Mesenchymal stem cell (in vitro differentiated cells and primary cell): ENCODE measurements around the gene MYADM.

Experiments
- DNase-seq: peaks from one replicate; pipeline ENCODE4 v3.0.0-alpha.2; 2013
- H2AFZ ChIP-seq: one replicate; pipeline ENCODE4 v1.6.1; 2013; ENCODE audit warnings: low read depth, mild to moderate bottlenecking, control low read depth, inconsistent platforms, low read length, moderate library complexity
- H2AK5ac ChIP-seq: 2 replicates; pipeline ENCODE4 v1.6.1; 2013; ENCODE audit warnings: low read length, moderate library complexity, mild to moderate bottlenecking, inconsistent platforms; ENCODE audit not compliant: severe bottlenecking
- H2BK120ac ChIP-seq: one replicate; pipeline ENCODE4 v1.6.1; 2013; ENCODE audit warnings: low read depth, mild to moderate bottlenecking, inconsistent platforms, low read length, moderate library complexity
- H2BK12ac ChIP-seq, 2 experiments: one replicate each; pipeline ENCODE4 v1.6.1; 2013; ENCODE audit warnings: inconsistent platforms in 2 of 2, low read length in 2 of 2, mild to moderate bottlenecking in 2 of 2, moderate library complexity in 2 of 2, control low read depth in 1 of 2
- H2BK15ac ChIP-seq: one replicate; pipeline ENCODE4 v1.6.1; 2013; ENCODE audit warnings: mild to moderate bottlenecking, low read depth, inconsistent platforms; ENCODE audit not compliant: poor library complexity, severe bottlenecking
- H2BK5ac ChIP-seq: 2 replicates; pipeline ENCODE4 v1.6.1; 2013; ENCODE audit warnings: low read depth, mild to moderate bottlenecking, low read length, control low read depth, inconsistent platforms; ENCODE audit not compliant: poor library complexity, severe bottlenecking
- H3K14ac ChIP-seq, 2 experiments: one replicate each; pipeline ENCODE4 v1.6.1; 2013; ENCODE audit warnings: inconsistent platforms in 2 of 2, low read length in 2 of 2, control low read depth in 1 of 2, mild to moderate bottlenecking in 1 of 2, moderate library complexity in 1 of 2
- H3K18ac ChIP-seq, 2 experiments: one replicate each; pipeline ENCODE4 v1.6.1; 2013; ENCODE audit warnings: inconsistent platforms in 2 of 2, low read length in 2 of 2, control low read depth in 1 of 2, low read depth in 1 of 2, mild to moderate bottlenecking in 1 of 2
- H3K23ac ChIP-seq, 2 experiments: one replicate each; pipeline ENCODE4 v1.6.1; 2013; ENCODE audit warnings: inconsistent platforms in 2 of 2, low read length in 2 of 2, mild to moderate bottlenecking in 2 of 2, moderate library complexity in 2 of 2, control low read depth in 1 of 2
- H3K27ac ChIP-seq: 2 replicates; pipeline ENCODE4 v1.5.1; 2013; ENCODE audit warnings: mild to moderate bottlenecking, moderate library complexity, low read length, control low read depth, inconsistent platforms; ENCODE audit not compliant: poor library complexity, severe bottlenecking
- H3K27me3 ChIP-seq, 2 experiments: 2 replicates each; pipeline versions ENCODE4 v1.6.1 to v1.7.0; 2013; ENCODE audit warnings: low read length in 2 of 2, mild to moderate bottlenecking in 2 of 2, moderate library complexity in 2 of 2, control low read depth in 1 of 2, inconsistent platforms in 1 of 2; ENCODE audit not compliant: control insufficient read depth in 1 of 2, insufficient read depth in 1 of 2
- H3K36me3 ChIP-seq, 2 experiments: 2 replicates each; pipeline versions ENCODE4 v1.6.1 to v1.7.0; 2013; ENCODE audit warnings: low read length in 2 of 2, control low read depth in 1 of 2, inconsistent platforms in 1 of 2, low read depth in 1 of 2, mild to moderate bottlenecking in 1 of 2; ENCODE audit not compliant: insufficient read depth in 2 of 2, control insufficient read depth in 1 of 2
- H3K4ac ChIP-seq, 2 experiments: one replicate each; pipeline ENCODE4 v1.6.1; 2013; ENCODE audit warnings: inconsistent platforms in 2 of 2, low read length in 2 of 2, mild to moderate bottlenecking in 2 of 2, moderate library complexity in 2 of 2, control low read depth in 1 of 2, low read depth in 1 of 2
- H3K4me1 ChIP-seq: 2 replicates; pipeline ENCODE4 v1.6.1; 2013; ENCODE audit warnings: low read depth, low read length, control low read depth; ENCODE audit not compliant: control insufficient read depth, insufficient read depth
- H3K4me2 ChIP-seq: 2 replicates; pipeline ENCODE4 v1.6.1; 2013; ENCODE audit warnings: low read length, mild to moderate bottlenecking, inconsistent platforms; ENCODE audit not compliant: poor library complexity, severe bottlenecking
- H3K4me3 ChIP-seq, 2 experiments: 2 replicates each; pipeline versions ENCODE4 v1.5.1 to v1.7.0; 2013; ENCODE audit warnings: low read length in 2 of 2, mild to moderate bottlenecking in 2 of 2, control low read depth in 1 of 2, low read depth in 1 of 2; ENCODE audit not compliant: insufficient read depth in 1 of 2
- H3K79me1 ChIP-seq: replicated peaks from 2 replicates; pipeline ENCODE4 v1.6.1; 2013; ENCODE audit warnings: mild to moderate bottlenecking, control low read depth, low read length, inconsistent platforms; ENCODE audit not compliant: poor library complexity, severe bottlenecking
- H3K9ac ChIP-seq: 2 replicates; pipeline ENCODE4 v1.7.0; 2013; ENCODE audit warnings: mild to moderate bottlenecking, low read length, moderate library complexity
- H3K9me3 ChIP-seq: 2 replicates; pipeline ENCODE4 v1.7.0; 2013; ENCODE audit warnings: mild to moderate bottlenecking, low read length; ENCODE audit not compliant: control insufficient read depth
- H4K8ac ChIP-seq: one replicate; pipeline ENCODE4 v1.6.1; 2013; ENCODE audit warnings: inconsistent platforms, mild to moderate bottlenecking, low read length, moderate library complexity
- H4K91ac ChIP-seq: one replicate; pipeline ENCODE4 v1.6.1; 2013; ENCODE audit warnings: mild to moderate bottlenecking, low read length, inconsistent platforms
- WGBS: methylation state at CpG from one replicate; pipeline ENCODE4 v1.1.7; 2013; ENCODE audit warnings: mixed read lengths; 5-methylcytosine and 5-hydroxymethylcytosine counted together

MYADM gene

DNA sequence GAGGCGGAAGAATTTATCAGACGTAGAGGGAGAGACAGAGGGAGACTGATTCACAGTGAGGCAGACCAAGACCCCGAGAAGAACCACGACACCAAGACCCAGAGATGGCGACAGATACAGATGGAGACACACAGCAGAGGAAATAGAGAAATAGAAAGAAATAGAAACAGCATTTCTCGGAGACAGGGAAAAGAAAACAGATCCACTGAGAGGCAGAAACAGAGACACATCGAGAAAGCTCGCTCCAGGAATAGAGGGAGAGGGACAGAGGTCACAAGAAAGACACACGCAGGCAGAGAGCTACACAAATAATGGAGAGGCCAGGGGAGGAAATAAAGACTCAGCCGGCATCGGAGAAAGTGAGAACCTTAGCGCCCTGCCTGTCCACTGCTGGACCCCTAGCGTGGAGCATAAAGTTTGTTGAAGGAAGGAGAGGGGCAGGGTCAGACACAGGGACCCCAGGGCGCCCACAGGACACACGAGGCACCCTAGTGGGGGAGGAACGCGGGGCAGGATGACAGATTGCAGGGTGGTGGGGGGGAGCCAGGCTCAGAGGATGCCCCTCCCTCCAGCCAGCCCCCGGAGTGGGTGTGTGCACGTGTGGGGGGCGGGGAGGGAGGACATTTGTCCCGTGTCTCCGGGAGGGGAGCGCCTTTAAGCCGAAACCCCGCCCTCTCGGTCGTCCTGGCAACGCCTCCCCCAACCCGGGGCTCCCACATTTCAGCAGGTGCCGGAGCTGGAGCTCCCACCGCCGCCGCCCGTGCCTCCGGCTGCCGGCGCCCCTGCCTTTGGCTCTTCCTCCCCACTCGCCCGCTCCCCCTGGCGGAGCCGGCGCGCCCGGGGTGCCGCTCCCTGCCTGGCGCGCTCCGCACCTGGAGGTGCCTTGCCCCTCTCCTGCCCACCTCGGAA, 14.1 kb downstream of the MYADM start, which contains the start of gene PRKCG:
PRKCG (plus strand) TSS at position 716 of the 909 bp plus-strand sequence. CDS start 298 bp downstream, outside the sequence.
- H3K23ac ChIP-seq: no peak within 1 kb of the TSS
- peak within 1 kb of the TSS; percentile 70 for H3K4me2 ChIP-seq
- peak within 1 kb of the TSS; percentile 34 to 63 for H3K4me3 ChIP-seq
- peak; percentile 67 for DNase-seq
- H2BK5ac ChIP-seq: no peak within 1 kb of the TSS
- H3K14ac ChIP-seq: no peak within 1 kb of the TSS
- H2AK5ac ChIP-seq: no peak within 1 kb of the TSS
- peak within 1 kb of the TSS; percentile 45 for H4K8ac ChIP-seq
- 1% methylated on average over 39 of the region's 49 CpGs for WGBS
- H2AFZ ChIP-seq: no peak within 1 kb of the TSS
- no peak within 1 kb of the TSS for H2BK15ac ChIP-seq
- H4K91ac ChIP-seq: no peak within 1 kb of the TSS
- H3K9ac ChIP-seq: peak within 1 kb of the TSS; percentile 61
- no peak within 1 kb of the TSS for H3K27ac ChIP-seq
- H3K18ac ChIP-seq: no peak within 1 kb of the TSS
- peak within 1 kb of the TSS in 1 of 2 experiments; percentile 37 for H2BK12ac ChIP-seq
- H2BK120ac ChIP-seq: no peak within 1 kb of the TSS
- H3K79me1 ChIP-seq: no peaks in the 10 kb centered on the region
- H3K4me1 ChIP-seq: peaks cover 12% of the 10 kb centered on the region
- no peaks in the 10 kb centered on the region for H3K9me3 ChIP-seq
- H3K4ac ChIP-seq: no peak within 1 kb of the TSS
- peaks cover 49 to 62% of the 10 kb centered on the region in 2 experiments for H3K27me3 ChIP-seq
- H3K36me3 ChIP-seq: peaks cover 0 to 3% of the 10 kb centered on the region in 2 experiments

DNA sequence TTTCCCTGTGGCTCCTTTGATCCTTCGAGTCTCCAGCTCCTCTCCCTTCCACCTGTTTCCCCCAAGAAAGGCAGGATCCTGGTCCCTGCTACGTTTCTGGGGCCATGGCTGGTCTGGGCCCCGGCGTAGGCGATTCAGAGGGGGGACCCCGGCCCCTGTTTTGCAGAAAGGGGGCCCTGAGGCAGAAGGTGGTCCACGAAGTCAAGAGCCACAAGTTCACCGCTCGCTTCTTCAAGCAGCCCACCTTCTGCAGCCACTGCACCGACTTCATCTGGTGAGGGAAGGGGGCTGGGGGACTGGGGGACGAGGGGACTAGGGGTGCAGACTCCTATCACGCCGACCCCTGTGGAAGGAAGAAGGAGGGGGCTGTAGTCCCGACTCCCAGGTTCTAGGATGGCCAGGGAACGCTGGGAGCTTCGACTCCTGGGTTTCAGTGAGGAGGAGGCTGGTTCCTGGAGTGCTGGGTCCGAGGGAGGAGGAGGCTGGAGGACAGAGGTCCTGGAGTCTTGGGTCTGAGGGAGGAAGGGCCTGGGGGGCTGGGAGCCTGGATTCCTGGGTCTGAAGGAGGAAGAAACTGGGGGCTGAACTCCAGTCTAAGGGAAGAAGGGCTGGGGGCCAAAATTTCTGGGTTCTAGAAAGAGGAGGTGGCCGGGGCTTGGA, 14.8 kb downstream of the MYADM start:
- H3K4me2 ChIP-seq: peak overlapping the region; percentile 70
- H2AK5ac ChIP-seq: no peak overlapping the region
- H3K4me1 ChIP-seq: peaks cover 12% of the 10 kb centered on the region
- no peak overlapping the region for H2BK15ac ChIP-seq
- H2AFZ ChIP-seq: no peak overlapping the region
- no peak overlapping the region for H3K18ac ChIP-seq
- H3K27ac ChIP-seq: no peak overlapping the region
- no peak overlapping the region for H3K14ac ChIP-seq
- H3K27me3 ChIP-seq: peaks cover 49 to 62% of the 10 kb centered on the region in 2 experiments
- H3K9me3 ChIP-seq: no peaks in the 10 kb centered on the region
- H4K91ac ChIP-seq: no peak overlapping the region
- no peak overlapping the region for H3K4ac ChIP-seq
- H3K9ac ChIP-seq: no peak overlapping the region
- no peak overlapping the region for H3K4me3 ChIP-seq
- H2BK12ac ChIP-seq: no peak overlapping the region
- no peak overlapping the region for H3K23ac ChIP-seq
- DNase-seq: no peak
- H3K79me1 ChIP-seq: no peaks in the 10 kb centered on the region
- no peaks in the 10 kb centered on the region for H3K36me3 ChIP-seq
- 11% methylated on average over 15 of the region's 18 CpGs for WGBS
- H2BK5ac ChIP-seq: no peak overlapping the region
- H2BK120ac ChIP-seq: no peak overlapping the region
- H4K8ac ChIP-seq: no peak overlapping the region

GRCh38 chr19:53883231-53883661, 15.6 kb downstream of the MYADM start:
- H4K91ac ChIP-seq: no peak overlapping the region
- H3K27ac ChIP-seq: no peak overlapping the region
- 3% methylated on average over 11 of the region's 19 CpGs for WGBS
- H2BK5ac ChIP-seq: no peak overlapping the region
- H2BK120ac ChIP-seq: no peak overlapping the region
- no peak overlapping the region for H2AK5ac ChIP-seq
- H3K14ac ChIP-seq: no peak overlapping the region
- H2BK15ac ChIP-seq: no peak overlapping the region
- H3K27me3 ChIP-seq: peaks cover 49 to 62% of the 10 kb centered on the region in 2 experiments
- no peak for DNase-seq
- H3K9ac ChIP-seq: no peak overlapping the region
- no peak overlapping the region for H3K4me3 ChIP-seq
- H3K18ac ChIP-seq: no peak overlapping the region
- H2AFZ ChIP-seq: no peak overlapping the region
- no peak overlapping the region for H3K23ac ChIP-seq
- H3K9me3 ChIP-seq: no peaks in the 10 kb centered on the region
- no peak overlapping the region for H3K4ac ChIP-seq
- peaks cover 12% of the 10 kb centered on the region for H3K4me1 ChIP-seq
- no peak overlapping the region for H2BK12ac ChIP-seq
- H4K8ac ChIP-seq: no peak overlapping the region
- H3K36me3 ChIP-seq: no peaks in the 10 kb centered on the region
- no peaks in the 10 kb centered on the region for H3K79me1 ChIP-seq
- no peak overlapping the region for H3K4me2 ChIP-seq

DNA sequence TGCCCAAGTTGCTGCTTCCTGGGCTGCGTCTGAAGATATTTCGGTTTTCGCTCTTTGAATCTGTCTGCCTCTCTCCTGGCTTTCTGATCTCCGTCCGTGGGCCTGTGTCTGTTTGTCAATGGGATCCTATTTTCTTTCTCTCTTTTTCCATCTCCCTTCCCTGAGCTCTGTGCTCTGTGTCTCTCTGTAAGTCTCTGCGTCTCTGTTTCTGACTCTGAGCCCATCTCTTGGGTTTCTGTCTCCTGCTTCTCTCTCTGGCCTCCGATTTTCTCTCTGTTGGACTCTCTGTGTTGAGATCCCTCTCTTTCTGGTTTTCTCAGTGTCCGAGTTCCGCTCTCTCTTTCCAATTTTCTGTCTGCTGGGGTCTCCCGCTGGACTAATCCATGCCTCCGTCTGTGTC, 16.1 kb downstream of the MYADM start:
- no peak overlapping the region for H2AFZ ChIP-seq
- H3K4ac ChIP-seq: no peak overlapping the region
- H2BK12ac ChIP-seq: no peak overlapping the region
- no peak overlapping the region for H3K9ac ChIP-seq
- H3K4me3 ChIP-seq: no peak overlapping the region
- H2AK5ac ChIP-seq: no peak overlapping the region
- 58% methylated on average over 11 of the region's 11 CpGs for WGBS
- no peak overlapping the region for H2BK5ac ChIP-seq
- peaks cover 11% of the 10 kb centered on the region for H3K4me1 ChIP-seq
- H3K23ac ChIP-seq: no peak overlapping the region
- DNase-seq: no peak
- no peak overlapping the region for H4K91ac ChIP-seq
- no peak overlapping the region for H3K18ac ChIP-seq
- no peak overlapping the region for H3K27ac ChIP-seq
- no peak overlapping the region for H3K14ac ChIP-seq
- H3K4me2 ChIP-seq: no peak overlapping the region
- H3K27me3 ChIP-seq: peaks cover 49 to 66% of the 10 kb centered on the region in 2 experiments
- no peaks in the 10 kb centered on the region for H3K36me3 ChIP-seq
- no peak overlapping the region for H2BK15ac ChIP-seq
- H3K9me3 ChIP-seq: no peaks in the 10 kb centered on the region
- no peak overlapping the region for H2BK120ac ChIP-seq
- H4K8ac ChIP-seq: no peak overlapping the region
- H3K79me1 ChIP-seq: no peaks in the 10 kb centered on the region
